ENCODE data around the gene MBD3L3.
"Not testable (repeated sequence)": the region's sequence is repeated elsewhere in the genome, so short reads cannot be mapped to it uniquely, and the experiment has no call there.

- TF ChIP-seq POLR2AphosphoS5, POLR2A, POU2F2 (IDR thresholded peaks at IDR 0.05; ENCODE audit: low read depth, low read length): not testable (repeated sequence)
Measured at GRCh38 chr19:7040079-7040478, 18.4 kb downstream of the MBD3L3 start, which contains the start of gene MBD3L4.

Data from GM12891 (cell line).